ENCODE data around the gene CDK17. TPM values are rescaled to one million over a fixed set of nuclear protein-coding genes. Genes with fewer than 3 reads are reported as not detected.
A peak's percentile ranks its signal among the peaks of the same experiment; 100 is the strongest.

The CDK17 gene
- total and polyA plus RNA-seq, 9 of the 15 experiments (the other 6 are each of a cell fraction or from before 2014, with no cell fraction given): 4.8 to 39.3 (median 21.6) TPM

DNA sequence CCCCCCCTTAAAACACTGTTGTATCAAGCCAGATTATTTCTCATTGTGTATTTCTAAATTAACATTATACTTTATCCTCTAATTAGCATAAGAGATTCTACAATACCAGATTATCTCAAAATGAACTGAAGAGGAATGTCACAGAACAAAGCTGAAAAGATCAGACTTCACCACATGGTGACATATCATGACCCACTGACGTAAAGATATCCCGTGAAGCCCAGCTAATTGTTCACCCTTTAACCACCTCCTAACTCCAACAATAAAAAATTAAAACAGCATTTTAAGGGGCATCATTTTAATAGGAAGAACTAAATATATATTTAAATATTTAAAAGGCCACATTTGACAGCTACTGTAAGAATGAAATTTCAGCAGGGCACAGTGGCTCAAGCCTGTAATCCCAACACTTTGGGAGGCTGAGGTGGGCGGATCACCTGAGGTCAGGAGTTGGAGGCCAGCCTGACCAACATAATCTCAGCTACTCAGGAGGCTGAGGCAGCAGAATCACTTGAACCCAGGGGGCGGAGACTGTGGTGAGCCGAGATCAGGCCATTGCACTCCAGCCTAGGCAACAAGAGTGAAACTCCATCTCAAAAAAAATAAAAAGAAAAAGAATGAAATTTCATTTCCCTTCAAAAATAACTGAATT lies 29.0 kb downstream of the CDK17 start (continued):
- no peak for TF ChIP-seq SIRT6 (IDR thresholded peaks at IDR 0.05; ENCODE audit: low read depth, low read length)
- TF ChIP-seq NBN (IDR thresholded peaks at IDR 0.05; ENCODE audit: low read depth): peak; percentile 60; the same call in 1 of the 2 replicates
- no peak for TF ChIP-seq CREBBP (IDR thresholded peaks at IDR 0.05; ENCODE audit: low read depth, low read length)
- TF ChIP-seq TCF3 (CRISPR knock-in tag; IDR thresholded peaks at IDR 0.05): peak; percentile 58
- TF ChIP-seq TCF7 (IDR thresholded peaks at IDR 0.05; ENCODE audit: borderline replicate concordance): no peak
- 0 out of 2 replicates have a peak, but pooled peaks have one; percentile 4 for TF ChIP-seq MTA2 (IDR thresholded peaks at IDR 0.05; ENCODE audit: low read depth)
- TF ChIP-seq ADNP (tag; IDR thresholded peaks at IDR 0.05): peak; percentile 50; the same call in 1 of the 2 replicates
- no peak for TF ChIP-seq ZNF586 (CRISPR knock-in tag; conservative IDR thresholded peaks at IDR 0.05)
- peak; percentile 66; the same call in 1 of the 2 replicates for TF ChIP-seq HDAC2 (IDR thresholded peaks at IDR 0.05)
- TF ChIP-seq NR2C2 (CRISPR knock-in tag; IDR thresholded peaks at IDR 0.05): no peak
- TF ChIP-seq NR2C2 (tag; IDR thresholded peaks at IDR 0.05): peak; percentile 67
- TF ChIP-seq EGR1 (conservative IDR thresholded peaks at IDR 0.05): peak; percentile 87
- peak; percentile 26; the same call in 1 of the 2 replicates for TF ChIP-seq NCOA1 (IDR thresholded peaks at IDR 0.05; ENCODE audit: low read depth)
- TF ChIP-seq, protein P1, sequence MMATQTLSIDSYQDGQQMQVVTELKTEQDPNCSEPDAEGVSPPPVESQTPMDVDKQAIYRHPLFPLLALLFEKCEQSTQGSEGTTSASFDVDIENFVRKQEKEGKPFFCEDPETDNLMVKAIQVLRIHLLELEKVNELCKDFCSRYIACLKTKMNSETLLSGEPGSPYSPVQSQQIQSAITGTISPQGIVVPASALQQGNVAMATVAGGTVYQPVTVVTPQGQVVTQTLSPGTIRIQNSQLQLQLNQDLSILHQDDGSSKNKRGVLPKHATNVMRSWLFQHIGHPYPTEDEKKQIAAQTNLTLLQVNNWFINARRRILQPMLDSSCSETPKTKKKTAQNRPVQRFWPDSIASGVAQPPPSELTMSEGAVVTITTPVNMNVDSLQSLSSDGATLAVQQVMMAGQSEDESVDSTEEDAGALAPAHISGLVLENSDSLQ (IDR thresholded peaks at IDR 0.05): 0 out of 2 replicates have a peak, but pooled peaks have one; percentile 6
- TF ChIP-seq NR2C1 (IDR thresholded peaks at IDR 0.05): peak; percentile 31; the same call in 1 of the 2 replicates
- TF ChIP-seq NR2C1 (tag; IDR thresholded peaks at IDR 0.05): peak; percentile 46; the same call in 1 of the 2 replicates
- TF ChIP-seq CBFA2T3 (IDR thresholded peaks at IDR 0.05): peak; percentile 76
- TF ChIP-seq RCOR1 (IDR thresholded peaks at IDR 0.05; ENCODE audit: borderline replicate concordance in 1 of 2, low read depth in 2 of 2, low read length in 2 of 2): peak in 1 of 2 experiments; percentile 66; a peak in 1 of 4 replicates
- TF ChIP-seq EP300 (IDR thresholded peaks at IDR 0.05; ENCODE audit: low read length): peak; percentile 34; the same call in 1 of the 2 replicates
- no peak for TF ChIP-seq NEUROD1 (IDR thresholded peaks at IDR 0.05; ENCODE audit: borderline replicate concordance, low read depth, low read length, partially characterized antibody)
- TF ChIP-seq, protein P2, sequence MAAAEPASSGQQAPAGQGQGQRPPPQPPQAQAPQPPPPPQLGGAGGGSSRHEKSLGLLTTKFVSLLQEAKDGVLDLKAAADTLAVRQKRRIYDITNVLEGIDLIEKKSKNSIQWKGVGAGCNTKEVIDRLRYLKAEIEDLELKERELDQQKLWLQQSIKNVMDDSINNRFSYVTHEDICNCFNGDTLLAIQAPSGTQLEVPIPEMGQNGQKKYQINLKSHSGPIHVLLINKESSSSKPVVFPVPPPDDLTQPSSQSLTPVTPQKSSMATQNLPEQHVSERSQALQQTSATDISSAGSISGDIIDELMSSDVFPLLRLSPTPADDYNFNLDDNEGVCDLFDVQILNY (CRISPR knock-in tag; IDR thresholded peaks at IDR 0.05): no peak
- TF ChIP-seq DPF2 (IDR thresholded peaks at IDR 0.05): peak; percentile 83
- TF ChIP-seq CHD1 (IDR thresholded peaks at IDR 0.05; ENCODE audit: low read length): no peak
- TF ChIP-seq POLR2AphosphoS2 (IDR thresholded peaks at IDR 0.05; ENCODE audit: low read length): no peak
- peak; percentile 61 for TF ChIP-seq MAFG (tag; conservative IDR thresholded peaks at IDR 0.05)
- peak; percentile 85 for TF ChIP-seq ARID1B (IDR thresholded peaks at IDR 0.05)
- TF ChIP-seq SMAD4 (CRISPR knock-in tag; conservative IDR thresholded peaks at IDR 0.05): peak; percentile 31; the same call in 1 of the 2 replicates
- TF ChIP-seq KDM1A (IDR thresholded peaks at IDR 0.05): peak; percentile 96 to 97
- TF ChIP-seq ZNF316 (IDR thresholded peaks at IDR 0.05): peak; percentile 76
- peak; percentile 82 for TF ChIP-seq C11orf30 (IDR thresholded peaks at IDR 0.05; ENCODE audit: low read depth)
- TF ChIP-seq ZEB2 (IDR thresholded peaks at IDR 0.05): 0 out of 2 replicates have a peak, but pooled peaks have one; percentile 27
- no peak for TF ChIP-seq KDM5B (IDR thresholded peaks at IDR 0.05; ENCODE audit: insufficient replicate concordance, low read depth, low read length)
- peak in 1 of 2 experiments; percentile 83; a peak in 2 of 4 replicates for TF ChIP-seq HDAC1 (IDR thresholded peaks at IDR 0.05)

All from K562 (cell line).